NCI-H510A (cell line): ENCODE results near the gene PLPPR1.
"Not testable (repeated sequence)": the region's sequence is repeated elsewhere in the genome, so short reads cannot be mapped to it uniquely, and the experiment has no call there.

Experiments used
- DNase-seq: peaks from one replicate; lab custom pipeline; 2025; lab: John Stamatoyannopoulos, UW

Gene PLPPR1

GRCh38 chr9:101126556-101126955 is 98.0 kb downstream of the PLPPR1 start:
- no peak for DNase-seq

DNA sequence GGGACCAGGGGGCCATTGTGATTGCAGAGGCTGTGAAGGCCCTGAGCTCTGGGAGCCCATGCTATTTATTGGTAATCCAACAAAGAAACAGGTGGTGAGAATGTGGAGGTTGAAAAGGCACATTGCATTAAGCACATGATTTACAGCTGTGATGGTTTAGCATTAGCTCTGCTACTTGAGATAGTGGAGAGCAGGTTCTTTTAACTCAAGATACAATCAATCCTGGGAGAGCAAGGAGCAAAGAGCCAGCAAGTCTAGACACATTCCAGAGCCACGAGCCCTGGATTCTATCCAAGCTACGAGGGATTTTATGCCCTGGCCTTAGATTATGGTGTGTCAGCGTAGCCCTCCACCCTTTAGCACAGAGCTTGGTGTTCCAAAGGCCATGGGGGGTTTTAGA is 98.8 kb downstream of the PLPPR1 start:
- not testable (repeated sequence) for DNase-seq

DNA sequence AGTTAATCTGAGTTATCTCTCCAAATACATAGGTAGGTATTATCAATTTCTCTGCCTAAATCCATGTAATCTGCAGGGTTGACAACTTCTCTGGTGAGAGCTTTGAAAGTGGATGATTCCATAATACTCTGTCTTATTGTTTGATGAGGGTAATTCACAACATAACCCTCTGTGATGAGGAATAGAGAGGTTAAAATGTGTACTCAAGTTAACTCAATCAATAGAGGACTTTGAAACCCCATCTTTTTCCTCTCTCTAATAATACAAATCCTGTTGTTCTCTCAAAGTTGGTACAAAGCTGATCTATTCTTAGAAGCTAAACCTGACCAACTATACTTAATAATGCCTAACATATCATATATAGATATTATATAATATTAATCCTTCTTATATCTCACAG is 100.1 kb downstream of the PLPPR1 start:
- no peak for DNase-seq

DNA sequence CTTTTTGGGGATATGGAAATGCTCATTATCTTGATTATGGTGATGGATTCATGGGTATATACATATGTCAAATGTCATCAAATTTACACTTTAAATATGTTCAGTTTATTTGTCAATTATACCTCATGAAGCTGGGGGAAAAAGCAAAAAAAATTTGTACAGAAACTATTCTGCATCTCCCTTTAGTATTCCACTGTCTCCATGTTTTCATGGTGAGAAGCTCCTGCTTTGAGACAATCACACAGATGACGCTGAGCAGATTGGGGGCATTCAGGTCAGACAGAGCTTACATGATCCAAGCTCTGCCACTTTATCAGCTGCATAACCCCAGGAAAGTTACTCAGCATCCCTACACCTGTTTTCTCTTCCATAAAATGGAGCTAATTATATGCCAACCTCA is 101.5 kb downstream of the PLPPR1 start:
- DNase-seq = no peak

DNA sequence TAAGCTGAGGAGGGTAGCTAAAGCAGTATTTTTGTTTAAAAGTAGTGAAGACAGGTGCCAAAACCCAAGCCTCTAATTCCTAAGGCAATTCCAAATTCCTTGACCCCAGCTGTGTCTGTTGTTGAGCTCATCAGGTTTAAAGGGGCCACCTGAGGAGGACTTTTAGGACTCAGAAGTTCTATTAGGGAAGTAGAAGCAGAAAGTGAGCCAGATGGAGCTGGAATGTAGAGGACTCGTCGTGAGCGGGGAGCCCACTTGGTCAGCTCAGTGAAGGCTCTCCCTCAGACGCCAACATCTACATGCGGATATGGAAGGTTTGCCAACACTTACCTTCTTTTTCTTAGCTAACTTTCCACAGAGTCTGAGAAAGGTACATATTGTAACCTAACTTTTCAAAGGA is 102.8 kb downstream of the PLPPR1 start:
- DNase-seq = no peak

DNA sequence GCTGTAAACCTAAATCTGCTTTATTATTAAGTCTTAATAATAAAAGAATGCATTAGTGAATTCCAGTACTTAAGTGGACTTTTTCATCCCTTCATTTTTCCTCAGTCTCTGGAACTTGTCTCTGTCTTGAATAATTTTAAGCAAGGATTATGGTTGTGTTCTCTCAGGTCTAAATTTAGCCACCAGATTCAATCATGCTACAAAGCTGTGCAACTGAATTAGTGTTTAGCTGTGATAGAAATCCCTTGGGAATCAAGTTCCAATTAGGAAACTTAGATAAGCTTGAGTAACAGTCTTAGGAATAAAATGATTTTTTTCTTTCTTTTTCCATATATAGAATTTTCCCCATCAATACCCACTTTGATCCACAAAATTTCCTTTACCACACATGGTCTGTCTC is 104.3 kb downstream of the PLPPR1 start:
- DNase-seq = no peak

GRCh38 chr9:101138509-101138908 is 110.0 kb downstream of the PLPPR1 start:
- DNase-seq = no peak

- DNase-seq = no peak
Measured at GRCh38 chr9:101139082-101139481, 110.6 kb downstream of the PLPPR1 start.

DNA sequence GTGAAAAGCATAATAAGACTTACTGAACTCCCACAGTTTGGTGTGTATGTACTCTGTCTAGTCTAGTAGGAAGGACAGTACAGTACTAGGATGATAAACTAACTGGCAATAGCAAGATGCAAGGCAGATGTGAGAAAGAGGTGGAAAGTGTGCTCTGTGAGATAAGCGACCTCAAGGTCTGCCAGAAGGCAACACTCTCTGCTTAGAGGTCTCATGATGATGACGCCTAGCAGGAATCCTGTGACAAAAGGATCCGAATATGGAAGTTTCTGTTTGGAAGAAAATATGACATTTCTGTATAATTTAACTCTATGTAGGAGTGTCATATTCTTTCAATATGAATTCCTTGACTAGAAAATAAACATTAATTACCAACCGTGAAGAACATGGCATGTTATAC is 112.2 kb downstream of the PLPPR1 start:
- DNase-seq = no peak

DNA sequence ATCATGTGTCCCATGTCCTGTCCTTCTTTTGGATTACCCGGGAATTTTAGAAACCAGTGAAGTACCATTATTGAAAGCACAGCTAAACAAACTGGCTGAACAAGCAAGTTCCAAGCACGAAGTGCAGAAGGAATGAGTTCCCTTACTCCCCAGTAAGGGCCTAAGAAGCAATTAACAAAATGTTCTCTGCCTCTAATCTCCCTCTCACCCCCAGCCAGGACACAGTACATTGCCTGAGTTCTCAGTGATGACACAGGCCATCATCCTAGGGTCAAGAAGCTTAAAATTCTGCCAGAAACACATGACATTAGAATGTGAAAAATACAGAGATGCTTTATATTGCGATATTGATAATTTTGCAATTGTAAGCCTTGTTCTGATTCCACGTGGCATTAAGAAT is 118.0 kb downstream of the PLPPR1 start:
- no peak for DNase-seq

DNA sequence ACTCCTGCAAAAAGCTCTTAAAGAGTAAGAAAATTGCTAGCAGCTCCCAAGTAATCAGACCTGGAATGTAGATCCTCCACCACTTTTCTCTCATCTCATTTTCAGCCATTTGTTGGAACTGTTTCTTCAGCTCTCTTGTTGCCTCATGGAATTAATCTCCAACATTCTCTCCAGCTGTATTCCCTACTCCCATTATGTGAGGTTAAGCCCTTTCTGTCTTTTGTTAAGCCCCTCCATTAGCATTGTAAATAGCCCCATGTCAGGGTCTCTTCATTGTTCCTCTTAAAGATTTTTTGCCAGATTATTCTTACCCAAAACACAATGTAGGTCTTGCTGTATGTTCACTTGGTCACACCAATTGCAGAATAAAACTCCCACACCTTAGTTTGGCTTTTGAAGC is 119.8 kb downstream of the PLPPR1 start:
- DNase-seq = no peak

GRCh38 chr9:101158361-101158760 is 129.8 kb downstream of the PLPPR1 start:
- DNase-seq = no peak

- no peak for DNase-seq
Measured at GRCh38 chr9:101162231-101162630, 133.7 kb downstream of the PLPPR1 start.

- no peak for DNase-seq
Measured at GRCh38 chr9:101165131-101165530, 136.6 kb downstream of the PLPPR1 start.

GRCh38 chr9:101167490-101168134 is 139.1 kb downstream of the PLPPR1 start:
- no peak for DNase-seq

DNA sequence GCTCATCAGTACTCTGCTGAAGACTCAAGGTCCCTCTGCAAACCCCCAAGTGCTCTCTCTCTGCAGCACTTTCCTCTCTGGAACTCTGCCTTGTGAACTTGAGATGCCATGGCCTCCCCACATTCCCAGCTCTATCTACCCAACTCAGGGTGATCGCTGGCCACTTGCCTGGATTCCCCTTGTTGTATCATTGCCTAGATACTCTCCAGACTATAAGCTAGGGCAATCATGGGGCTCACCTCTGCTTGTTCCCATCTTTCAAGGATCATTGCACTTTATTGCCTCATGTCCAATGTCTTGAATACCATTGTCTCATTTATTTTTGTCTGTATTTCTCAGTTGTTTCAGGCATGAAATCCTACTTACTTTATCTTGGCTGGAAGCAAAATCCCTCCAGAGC is 144.1 kb downstream of the PLPPR1 start:
- DNase-seq = no peak

DNA sequence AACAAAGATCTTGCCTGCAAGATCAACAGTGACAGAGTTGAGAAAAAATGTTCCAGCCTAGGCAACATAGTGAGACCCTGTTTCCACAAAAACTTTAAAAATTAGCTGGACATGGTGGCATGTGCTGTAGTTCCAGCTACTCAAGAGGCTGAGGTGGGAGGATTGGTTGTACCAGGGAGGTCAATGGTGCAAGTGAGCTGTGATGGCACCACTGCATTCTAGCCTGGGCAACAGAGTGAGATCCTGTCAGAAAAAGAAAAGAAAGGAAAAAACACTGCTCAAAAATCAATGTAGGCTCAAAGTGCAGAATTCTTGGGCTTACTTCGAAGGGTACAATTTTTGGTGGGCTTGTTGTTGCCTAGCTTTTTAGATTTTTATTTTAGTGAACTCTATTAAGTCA is 145.4 kb downstream of the PLPPR1 start:
- no peak for DNase-seq

DNA sequence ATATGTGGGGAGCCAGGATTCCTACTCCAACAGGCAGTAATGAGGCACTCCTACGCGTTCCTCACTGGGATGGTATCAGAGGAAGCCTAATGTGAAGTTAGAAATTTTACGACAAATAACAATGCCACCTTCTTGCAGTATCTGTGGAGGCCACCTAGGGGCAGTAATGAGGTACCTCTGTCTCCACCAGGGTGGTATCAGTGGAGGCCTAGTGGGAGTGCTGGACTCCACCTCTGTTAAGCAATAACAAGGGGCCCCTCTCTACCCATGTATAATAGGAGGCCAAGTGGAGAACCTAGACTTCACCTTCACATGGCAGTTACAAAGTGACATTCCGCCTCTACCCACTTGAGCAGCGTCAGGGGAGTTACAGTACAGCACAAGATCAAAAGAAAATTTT is 147.9 kb downstream of the PLPPR1 start:
- no peak for DNase-seq

- DNase-seq = no peak
Measured at GRCh38 chr9:101184813-101185278, 156.3 kb downstream of the PLPPR1 start.

DNA sequence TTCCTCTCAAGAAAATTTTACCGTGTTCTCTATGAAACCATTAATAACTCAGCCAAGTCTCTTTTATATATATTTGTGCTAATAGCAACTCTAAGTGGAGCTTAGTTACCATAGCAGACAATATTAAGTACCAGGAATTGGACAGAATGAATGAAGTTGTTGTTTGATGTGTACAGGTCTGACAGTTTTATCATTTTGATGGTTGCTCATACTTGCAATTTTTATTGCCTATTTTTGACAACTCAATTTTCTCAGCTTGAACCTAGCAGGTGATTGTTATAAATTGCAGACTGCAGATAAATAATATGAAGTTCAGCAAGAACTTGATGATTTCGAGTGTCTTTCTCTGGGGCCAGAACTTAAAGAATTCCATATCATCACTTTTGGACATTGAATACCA is 163.2 kb downstream of the PLPPR1 start:
- no peak for DNase-seq

GRCh38 chr9:101197026-101197425 is 168.5 kb downstream of the PLPPR1 start:
- no peak for DNase-seq

DNA sequence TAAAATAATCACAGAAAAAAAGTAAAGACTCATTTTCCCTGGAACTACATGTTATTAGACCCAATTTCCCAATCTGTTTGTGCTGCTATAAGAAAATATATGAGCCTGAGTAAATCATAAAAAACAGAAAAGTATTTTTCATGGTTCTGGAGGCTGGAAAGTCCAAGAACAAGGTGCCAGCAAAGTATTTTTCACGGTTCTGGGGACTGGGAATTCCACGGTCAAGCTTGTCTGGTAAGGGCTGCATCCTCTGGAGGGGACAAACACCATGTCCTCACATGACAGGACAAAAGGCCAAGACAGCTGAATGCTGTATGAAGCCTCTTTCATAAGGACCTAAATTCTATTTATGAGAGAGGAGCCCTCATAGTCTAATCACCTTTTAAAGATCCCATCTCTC is 172.3 kb downstream of the PLPPR1 start:
- no peak for DNase-seq

- DNase-seq = no peak
Measured at GRCh38 chr9:101201630-101202029, 173.1 kb downstream of the PLPPR1 start.

GRCh38 chr9:101209670-101210069 is 181.1 kb downstream of the PLPPR1 start:
- DNase-seq = no peak

- no peak for DNase-seq
Measured at GRCh38 chr9:101212661-101213060, 184.1 kb downstream of the PLPPR1 start.
